Measurements from ENCODE around the gene SRGN. TPM values are rescaled to one million over a fixed set of nuclear protein-coding genes. Genes with fewer than 3 reads are reported as not detected.

The SRGN gene
- total and polyA plus RNA-seq, 2 of the 13 experiments (the other 11 are each of a cell fraction or from before 2014, with no cell fraction given), result 0.09 TPM; not detected in 1

GRCh38 chr10:69145329-69145728 lies 57.4 kb downstream of the SRGN start:
- Histone ChIP-seq H3K79me2 (ENCODE audit: insufficient read depth, low read length) (peaks cover 53% of the 10 kb centered on the region), H3K27ac (ENCODE audit: extremely low read length, insufficient read depth, low read length) (no peak overlapping the region), H3K9me3 (ENCODE audit: low read length) (no peaks in the 10 kb centered on the region), H3K9ac (ENCODE audit: insufficient read depth, low read depth, low read length) (no peak overlapping the region), H2AFZ (ENCODE audit: low read length) (no peak overlapping the region), H4K20me1 (ENCODE audit: insufficient read depth, low read length) (0 out of 2 replicates have a peak, but pooled peaks cover 4% of the 10 kb centered on the region), H3K4me3 (replicated peaks in 1 of 3; ENCODE audit: insufficient read depth in 1 of 3, low read depth in 2 of 3, low read length in 3 of 3) (no peak overlapping the region), H3K4me2 (ENCODE audit: low read depth, low read length) (no peak overlapping the region), H3K36me3 (replicated peaks in 1 of 2; ENCODE audit: control insufficient read depth in 1 of 2, insufficient read depth in 2 of 2, low read length in 2 of 2) (peaks cover 0 to 1% of the 10 kb centered on the region in 2 experiments; a peak in 2 of 5 replicates), H3K4me1 (ENCODE audit: insufficient read depth, low read length) (peaks cover 16% of the 10 kb centered on the region), H3K27me3 (ENCODE audit: control insufficient read depth in 1 of 2, insufficient read depth in 2 of 2, low read length in 2 of 2) (no peaks in the 10 kb centered on the region)
- WGBS (ENCODE audit: low lambda C conversion rate), result 95% methylated on average over 1 of the region's 1 CpG
- ChIA-PET CTCF (ENCODE audit: low intra/inter-chr PET ratio, low total read pairs) (no interaction called here), POLR2A (no interaction called here)
- TF ChIP-seq ZFP36L2 (CRISPR knock-in tag; IDR thresholded peaks at IDR 0.05) (no peak), SRSF4 (IDR thresholded peaks at IDR 0.05; ENCODE audit: low read depth, low read length, poor library complexity, severe bottlenecking) (no peak), KAT8 (CRISPR knock-in tag; IDR thresholded peaks at IDR 0.05) (no peak), SP140L (CRISPR knock-in tag; IDR thresholded peaks at IDR 0.05; ENCODE audit: borderline replicate concordance) (no peak), MATR3 (CRISPR knock-in tag; IDR thresholded peaks at IDR 0.05) (no peak), ZBTB3 (CRISPR knock-in tag; IDR thresholded peaks at IDR 0.05; ENCODE audit: borderline replicate concordance, low read depth) (no peak), ATF3 (CRISPR knock-in tag; IDR thresholded peaks at IDR 0.05) (no peak), ZNF597 (CRISPR knock-in tag; IDR thresholded peaks at IDR 0.05) (no peak), CEBPZ (IDR thresholded peaks at IDR 0.05; ENCODE audit: low read length) (no peak), CREB3 (CRISPR knock-in tag; IDR thresholded peaks at IDR 0.05) (no peak), CSRNP1 (CRISPR knock-in tag; IDR thresholded peaks at IDR 0.05) (no peak), ZNF75D (CRISPR knock-in tag; IDR thresholded peaks at IDR 0.05; ENCODE audit: borderline replicate concordance) (no peak), TMF1 (CRISPR knock-in tag; IDR thresholded peaks at IDR 0.05; ENCODE audit: low read depth) (no peak), RAD51 (IDR thresholded peaks at IDR 0.05; ENCODE audit: borderline replicate concordance) (no peak), GZF1 (CRISPR knock-in tag; IDR thresholded peaks at IDR 0.05) (no peak), PHF5A (CRISPR knock-in tag; IDR thresholded peaks at IDR 0.05; ENCODE audit: low read depth, unreplicated experiment) (no peak), ZNF543 (CRISPR knock-in tag; IDR thresholded peaks at IDR 0.05) (no peak)
- intact Hi-C loops (cut with micrococcal nuclease; ENCODE audit: unreplicated experiment) (no loop called here), in situ Hi-C loops (cut with HindIII; ENCODE audit: extremely low pct_ligation_motif_present, low pct_unique_long_range_greater_than_20kb) (no loop called here)
- ATAC-seq (no peak), DNase-seq (ENCODE audit: low spot score) (no peak), FAIRE-seq (no peak)
- no TSS peak for BruUV-seq (replicated peaks)
